Common myeloid progenitor, CD34-positive (primary cell): ENCODE results near the gene RHBDL3.
"Not testable (repeated sequence)": the region's sequence is repeated elsewhere in the genome, so short reads cannot be mapped to it uniquely, and the experiment has no call there.

ENCODE experiments used
- CTCF ChIA-PET: fragments of 350-600 bp; sonication (Branson Sonifier 250); formaldehyde crosslinking; loops from one replicate; lab custom pipeline; 2021; ENCODE audit warnings: antibody characterized with exemption; lab: Charles Lee
- POLR2A ChIA-PET: fragments of 350-600 bp; sonication (Branson Sonifier 250); formaldehyde crosslinking; loops from one replicate; lab custom pipeline; 2021; ENCODE audit warnings: antibody characterized with exemption; lab: Charles Lee
- DNase-seq, 3 donors: peaks; one replicate each; pipeline versions ENCODE4 v3.0.0 to v3.0.0-alpha.2; 2013
- H3K27ac ChIP-seq, 2 experiments: 1 replicate in 1 of 2; 2 replicates in 1 of 2; pipeline ENCODE4 v1.7.0; 2013; ENCODE audit warnings: inconsistent platforms in 2 of 2, low read length in 2 of 2, mild to moderate bottlenecking in 2 of 2, low read depth in 1 of 2, moderate library complexity in 1 of 2; ENCODE audit not compliant: severe bottlenecking in 2 of 2, insufficient read depth in 1 of 2, poor library complexity in 1 of 2
- H3K27me3 ChIP-seq, 5 experiments: replicated peaks in 2 of 5; 1 replicate in 3 of 5; 2 replicates in 2 of 5; pipeline versions ENCODE4 v1.6.1 to v1.7.0; 2013; ENCODE audit warnings: low read length in 4 of 5, mild to moderate bottlenecking in 2 of 5, moderate library complexity in 2 of 5, inconsistent platforms in 1 of 5; ENCODE audit not compliant: insufficient read depth in 5 of 5, control insufficient read depth in 4 of 5
- H3K36me3 ChIP-seq, 4 experiments: 1 replicate in 2 of 4; 2 replicates in 2 of 4; pipeline versions ENCODE4 v1.6.1 to v1.7.0; 2013; ENCODE audit warnings: low read length in 3 of 4, control low read depth in 1 of 4, mild to moderate bottlenecking in 1 of 4; ENCODE audit not compliant: control insufficient read depth in 4 of 4, insufficient read depth in 4 of 4
- H3K4me1 ChIP-seq, 4 experiments: 1 replicate in 3 of 4; 2 replicates in 1 of 4; pipeline versions ENCODE4 v1.6.1 to v1.7.1; 2013; ENCODE audit warnings: low read length in 3 of 4, mild to moderate bottlenecking in 3 of 4, control low read depth in 1 of 4, inconsistent platforms in 1 of 4, moderate library complexity in 1 of 4; ENCODE audit not compliant: control insufficient read depth in 4 of 4, insufficient read depth in 4 of 4; ENCODE audit errors: control extremely low read depth in 1 of 4
- H3K4me3 ChIP-seq, 7 experiments: 1 replicate in 4 of 7; 2 replicates in 3 of 7; pipeline versions ENCODE4 v1.5.1 to v1.7.0; 2013; ENCODE audit warnings: mild to moderate bottlenecking in 7 of 7, low read length in 6 of 7, moderate library complexity in 6 of 7, inconsistent platforms in 2 of 7, low read depth in 2 of 7, control low read depth in 1 of 7; ENCODE audit not compliant: insufficient read depth in 4 of 7, control insufficient read depth in 1 of 7; ENCODE audit errors: extremely low read depth in 1 of 7
- H3K9me3 ChIP-seq, 5 experiments: 1 replicate in 4 of 5; 2 replicates in 1 of 5; pipeline versions ENCODE4 v1.6.1 to v1.7.1; 2013; ENCODE audit warnings: low read length in 4 of 5, mild to moderate bottlenecking in 2 of 5, inconsistent platforms in 1 of 5, low read depth in 1 of 5, moderate library complexity in 1 of 5; ENCODE audit not compliant: control insufficient read depth in 4 of 5, insufficient read depth in 2 of 5; ENCODE audit errors: control extremely low read depth in 1 of 5
- WGBS: methylation state at CpG from one replicate; pipeline ENCODE4 v1.1.5; 2013; ENCODE audit not compliant: insufficient coverage; 5-methylcytosine and 5-hydroxymethylcytosine counted together

RHBDL3 gene

DNA sequence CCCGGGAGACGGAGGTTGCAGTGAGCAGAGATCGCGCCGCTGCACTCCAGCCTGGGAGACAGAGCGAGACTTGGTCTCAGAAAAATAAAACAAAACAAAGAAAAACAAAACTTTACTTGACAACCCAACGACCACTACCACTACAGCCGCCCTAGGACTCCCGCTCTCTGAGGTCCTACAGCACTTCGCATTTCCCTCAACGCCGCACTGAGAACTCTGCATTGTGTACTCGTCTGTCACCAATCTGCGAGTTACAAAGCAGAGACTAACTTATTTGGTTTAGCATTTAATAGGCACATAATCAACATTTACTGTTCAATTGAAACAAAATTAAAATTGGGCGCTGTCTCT, 83.8 kb downstream of the RHBDL3 start:
- H3K4me1 ChIP-seq = peaks cover 7 to 33% (median 19%) of the 10 kb centered on the region in 4 experiments
- peaks cover 0 to 19% (median 10%) of the 10 kb centered on the region in 4 experiments for H3K36me3 ChIP-seq
- 16% methylated on average over 15 of the region's 15 CpGs for WGBS
- H3K4me3 ChIP-seq = peak overlapping the region in 6 of 7 experiments; percentile 96 to 100 (median 99)
- CTCF ChIA-PET = no interaction called here
- H3K27ac ChIP-seq = peak overlapping the region; percentile 99
- no peaks in the 10 kb centered on the region for H3K27me3 ChIP-seq
- H3K9me3 ChIP-seq = no peaks in the 10 kb centered on the region
- POLR2A ChIA-PET = interaction anchor here (0.9 kb wide), 1 partner anchor 9 kb away, joined by 3 read pairs; no protein-coding TSS in a partner anchor
- no peak for DNase-seq

DNA sequence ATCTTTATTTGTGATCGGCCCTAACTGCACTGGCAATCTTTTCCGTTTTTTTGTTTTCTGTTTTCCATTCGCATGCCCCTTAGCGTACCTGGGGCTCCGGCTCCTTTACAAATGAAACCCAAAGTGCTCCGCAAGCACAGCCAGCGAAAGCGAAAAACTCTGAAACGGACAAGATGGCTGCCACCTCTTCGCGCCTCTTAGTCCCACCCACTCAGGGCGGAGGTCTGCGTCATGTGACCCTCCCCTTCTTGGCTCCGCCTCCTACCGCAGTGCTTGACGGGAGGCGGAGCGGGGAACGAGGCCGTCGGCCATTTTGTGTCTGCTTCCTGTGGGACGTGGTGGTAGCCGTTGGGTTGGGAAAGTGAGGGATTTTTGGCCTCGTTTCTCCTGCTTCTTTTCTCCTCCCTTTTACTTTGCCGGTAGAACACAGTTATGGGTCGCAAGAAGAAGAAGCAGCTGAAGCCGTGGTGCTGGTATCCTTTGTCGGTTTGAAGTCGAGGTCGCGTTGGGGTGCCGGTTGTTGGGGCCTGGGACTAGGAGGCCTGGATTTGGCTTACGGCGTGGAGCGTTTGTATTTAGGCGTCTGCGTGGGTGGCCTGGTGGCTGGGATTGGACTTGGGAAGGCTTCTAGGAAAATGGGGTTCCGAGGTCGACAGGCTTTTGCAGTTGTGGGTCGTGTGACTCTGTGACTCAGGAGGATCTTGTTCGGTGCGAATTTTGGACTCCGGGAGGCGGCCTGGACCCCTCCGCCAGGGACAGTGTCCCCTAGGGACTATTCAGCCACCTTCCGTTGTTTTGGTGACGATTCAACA, 84.4 kb downstream of the RHBDL3 start, which contains the start of gene ZNF207:
ZNF207 (plus strand) TSS at position 304 of the 812 bp plus-strand sequence; CDS start at position 433, 129 bp downstream.
- POLR2A ChIA-PET = interaction anchor here (0.9 to 1.1 kb wide), 2 partner anchors 8 to 9 kb away, joined by 3 to 7 read pairs; partner anchors contain the start of gene C17orf75
- Histone ChIP-seq H3K9me3 (no peaks in the 10 kb centered on the region), H3K4me1 (peaks cover 7 to 35% (median 19%) of the 10 kb centered on the region in 4 experiments), H3K27me3 (no peaks in the 10 kb centered on the region), H3K27ac (peak within 1 kb of the TSS; percentile 99), H3K4me3 (peak within 1 kb of the TSS; percentile 92 to 100 (median 99)), H3K36me3 (peaks cover under 1 to 24% (median 12%) of the 10 kb centered on the region in 4 experiments)
- 0% methylated on average over 29 of the region's 47 CpGs for WGBS
- CTCF ChIA-PET = interaction anchor here (1.3 to 1.8 kb wide), 2 partner anchors 9 kb away, joined by 3 to 4 read pairs; no protein-coding TSS in a partner anchor
- DNase-seq = peak; percentile 97 to 98 (median 98)

DNA sequence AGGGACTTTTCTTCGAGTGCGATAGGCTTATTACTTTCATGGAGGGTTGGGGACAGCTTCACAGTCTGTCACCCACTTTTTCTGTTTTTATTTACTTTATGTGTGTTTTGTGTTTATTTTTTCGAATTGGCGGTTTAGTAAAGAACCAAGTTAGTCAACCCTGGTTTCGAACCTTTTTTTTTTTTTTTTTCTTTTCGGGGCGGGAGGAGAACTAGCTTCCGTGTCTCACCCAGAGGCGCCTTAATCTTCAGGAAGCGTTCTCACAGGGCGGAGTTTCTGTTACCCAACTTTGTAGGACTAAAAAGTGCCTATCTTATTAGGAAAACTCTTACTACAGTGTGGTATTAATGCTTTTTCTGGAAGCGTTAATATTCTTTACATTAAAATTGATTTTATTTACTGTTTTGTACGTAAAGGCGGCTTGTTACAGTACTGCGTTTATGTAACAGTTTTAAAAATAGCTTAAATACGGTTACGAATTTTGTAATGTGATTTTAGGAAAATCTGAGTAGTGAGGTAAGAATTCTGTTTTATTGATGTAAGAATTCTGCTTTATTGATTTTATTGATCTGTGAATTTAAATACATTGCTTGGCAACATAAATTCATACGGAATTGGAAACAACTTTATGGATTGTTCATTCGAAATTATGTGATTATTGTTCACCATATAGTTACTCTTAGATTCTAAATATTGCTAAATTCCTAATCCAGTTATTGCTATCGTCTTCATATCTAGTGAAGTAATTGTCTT, 85.2 kb downstream of the RHBDL3 start:
- ChIA-PET CTCF (interaction anchor here (1.1 to 1.8 kb wide), 4 partner anchors 9 to 32 kb away, joined by 3 to 4 read pairs (median 4); no protein-coding TSS in a partner anchor), POLR2A (interaction anchor here (0.6 to 1.1 kb wide), 3 partner anchors 9 to 400 kb away, joined by 3 to 7 read pairs (median 3); partner anchors contain the start of gene C17orf75)
- DNase-seq = peak; percentile 74 to 80 (median 75)
- no peaks in the 10 kb centered on the region for H3K27me3 ChIP-seq
- H3K27ac ChIP-seq = peak overlapping the region; percentile 99
- peaks cover 7 to 37% (median 20%) of the 10 kb centered on the region in 4 experiments for H3K4me1 ChIP-seq
- H3K9me3 ChIP-seq = no peaks in the 10 kb centered on the region
- WGBS = 0% methylated on average over 8 of the region's 20 CpGs
- peak overlapping the region; percentile 92 to 100 (median 99) for H3K4me3 ChIP-seq
- peaks cover 8 to 32% (median 19%) of the 10 kb centered on the region in 4 experiments for H3K36me3 ChIP-seq

DNA sequence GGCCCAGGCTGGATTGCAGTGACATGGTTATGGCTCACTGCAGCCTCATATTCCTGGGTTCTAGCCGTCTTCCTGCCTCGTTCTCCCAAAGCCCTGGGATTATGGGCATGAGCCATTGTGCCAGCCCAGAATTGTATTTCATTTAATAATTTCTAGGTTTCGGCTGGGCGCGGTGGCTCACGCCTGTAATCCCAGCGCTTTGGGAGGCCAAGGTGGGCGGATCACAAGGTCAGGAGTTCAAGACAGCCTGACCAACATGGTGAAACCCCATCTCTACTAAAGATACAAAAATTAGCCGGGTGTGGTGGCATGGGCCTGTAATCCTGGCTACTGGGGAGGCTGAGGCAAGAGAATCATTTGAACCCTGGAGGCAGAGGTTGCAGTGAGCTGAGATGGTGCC, 87.1 kb downstream of the RHBDL3 start:
- DNase-seq = not testable (repeated sequence)

DNA sequence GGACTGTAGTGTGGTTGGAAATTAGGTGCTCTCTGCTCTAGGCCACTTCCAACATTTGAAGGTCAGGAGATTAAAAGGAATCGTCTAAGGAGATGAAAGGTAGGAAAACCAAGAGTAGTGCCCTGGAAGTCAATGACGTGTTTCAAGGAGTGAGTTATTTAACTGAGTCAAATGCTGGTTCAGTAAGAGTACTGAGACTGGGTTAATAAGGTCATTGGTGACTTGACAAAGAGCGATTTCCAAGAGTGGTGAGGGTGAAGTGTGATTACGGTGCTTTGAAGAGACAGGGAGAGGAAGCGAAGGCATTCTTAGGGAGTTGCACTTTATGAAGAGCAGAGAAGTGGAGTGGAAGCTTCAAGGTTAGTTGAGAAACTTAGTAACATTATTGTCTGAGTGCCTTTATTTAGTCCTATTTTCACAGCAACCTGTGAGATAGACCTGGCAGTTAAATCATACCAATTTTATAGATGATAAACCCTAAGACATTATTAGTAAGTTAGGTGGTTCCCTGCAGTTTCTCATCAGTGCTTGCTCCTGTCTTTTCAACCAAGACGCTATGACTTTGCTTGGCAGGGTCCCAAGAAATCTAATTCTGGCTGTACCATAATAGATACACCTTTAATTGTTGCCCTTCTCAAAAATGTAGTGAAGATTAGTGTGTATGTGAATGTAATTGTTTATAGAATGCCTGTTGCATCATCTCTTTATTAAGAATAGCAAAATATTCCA, 90.2 kb downstream of the RHBDL3 start:
- no peak overlapping the region for H3K4me3 ChIP-seq
- no peaks in the 10 kb centered on the region for H3K9me3 ChIP-seq
- H3K36me3 ChIP-seq = peaks cover 25 to 76% (median 54%) of the 10 kb centered on the region in 4 experiments
- no peaks in the 10 kb centered on the region for H3K27me3 ChIP-seq
- 96% methylated on average over 5 of the region's 6 CpGs for WGBS
- ChIA-PET CTCF (no interaction called here), POLR2A (no interaction called here)
- peaks cover 6 to 24% (median 13%) of the 10 kb centered on the region in 4 experiments for H3K4me1 ChIP-seq
- H3K27ac ChIP-seq = no peak overlapping the region
- DNase-seq = no peak

More for the DNA sequence above, 87.1 kb downstream of the RHBDL3 start:
- POLR2A ChIA-PET, H3K27me3 ChIP-seq, H3K9me3 ChIP-seq, H3K27ac ChIP-seq: not testable (repeated sequence)
- CTCF ChIA-PET = interaction anchor here (0.9 to 1.2 kb wide), 2 partner anchors 10 to 11 kb away, joined by 3 read pairs; no protein-coding TSS in a partner anchor
- H3K36me3 ChIP-seq = peaks cover 12 to 47% (median 28%) of the 10 kb centered on the region in 4 experiments
- H3K4me1 ChIP-seq = peaks cover 7 to 37% (median 20%) of the 10 kb centered on the region in 4 experiments
- WGBS = 96% methylated on average over 9 of the region's 9 CpGs
- peak overlapping the region in 5 of 7 experiments; percentile 2 to 100 (median 13) for H3K4me3 ChIP-seq

DNA sequence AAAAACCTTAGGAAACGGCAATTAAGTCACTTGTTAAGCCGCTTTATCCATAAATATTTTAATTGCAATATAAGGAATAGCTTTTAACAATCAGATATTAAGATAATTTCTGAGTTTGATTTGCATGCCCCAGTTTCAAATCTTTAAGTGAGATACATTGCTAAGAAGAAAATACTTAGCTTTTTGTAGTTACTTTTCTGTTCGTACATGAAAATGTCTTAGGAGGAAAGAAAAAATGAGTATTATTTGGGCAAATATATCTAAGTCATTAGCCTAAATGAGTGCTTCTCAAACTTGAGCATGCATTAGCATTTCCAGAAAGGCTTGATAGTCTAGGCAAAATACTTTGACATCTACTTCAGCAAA, 90.7 kb downstream of the RHBDL3 start:
- no peaks in the 10 kb centered on the region for H3K9me3 ChIP-seq
- H3K36me3 ChIP-seq = peaks cover 30 to 81% (median 58%) of the 10 kb centered on the region in 4 experiments
- POLR2A ChIA-PET = no interaction called here
- no peaks in the 10 kb centered on the region for H3K27me3 ChIP-seq
- H3K27ac ChIP-seq = no peak overlapping the region
- no peak overlapping the region for H3K4me3 ChIP-seq
- CTCF ChIA-PET = no interaction called here
- H3K4me1 ChIP-seq = peaks cover 4 to 20% (median 12%) of the 10 kb centered on the region in 4 experiments
- WGBS = 100% methylated on average over 1 of the region's 3 CpGs
- no peak for DNase-seq
